Thymus (tissue), 11 donors: ENCODE measurements around the gene MRTFA. TPM values are rescaled to one million over a fixed set of nuclear protein-coding genes. Genes with fewer than 3 reads are reported as not detected.

ENCODE experiments used
- DNase-seq, 9 donors: peaks; one replicate each; pipeline ENCODE4 v3.0.0-alpha.2; 2013; ENCODE audit warnings: low spot score in 9 of 9, low read depth in 6 of 9, missing footprints in 1 of 9
- H3K27ac ChIP-seq, 2 donors: one replicate each; pipeline ENCODE4 v1.5.1; 2013; ENCODE audit warnings: control low read depth in 1 of 2, low read depth in 1 of 2, low read length in 1 of 2, mild to moderate bottlenecking in 1 of 2, moderate library complexity in 1 of 2
- H3K27me3 ChIP-seq, 2 donors: one replicate each; pipeline ENCODE4 v1.5.1; 2013; ENCODE audit warnings: low read length in 1 of 2; ENCODE audit not compliant: control insufficient read depth in 2 of 2, insufficient read depth in 1 of 2
- H3K36me3 ChIP-seq, 2 donors: one replicate each; pipeline ENCODE4 v1.5.1; 2013; ENCODE audit warnings: low read length in 1 of 2, mild to moderate bottlenecking in 1 of 2, moderate library complexity in 1 of 2; ENCODE audit not compliant: control insufficient read depth in 2 of 2, insufficient read depth in 2 of 2
- H3K4me1 ChIP-seq, 2 donors: one replicate each; pipeline ENCODE4 v1.5.1; 2013; ENCODE audit warnings: low read length in 2 of 2; ENCODE audit not compliant: control insufficient read depth in 2 of 2, insufficient read depth in 2 of 2
- H3K4me3 ChIP-seq, 2 donors: one replicate each; pipeline ENCODE4 v1.5.1; 2013; ENCODE audit warnings: low read length in 2 of 2, control low read depth in 1 of 2, mild to moderate bottlenecking in 1 of 2
- H3K9me3 ChIP-seq, 2 donors: one replicate each; pipeline ENCODE4 v1.5.1; 2013; ENCODE audit warnings: low read length in 1 of 2, mild to moderate bottlenecking in 1 of 2; ENCODE audit not compliant: control insufficient read depth in 2 of 2, insufficient read depth in 1 of 2
- WGBS: extraction: QIAGEN DNeasy Blood & Tissue Kit; methylation state at CpG from one replicate; pipeline ENCODE4 v1.1.7; 2013; 5-methylcytosine and 5-hydroxymethylcytosine counted together
- polyA plus RNA-seq: library from polyadenylated mRNA; stranded (reverse); fragments of 200-250 nt; gene quantifications from one replicate; pipeline ENCODE4 v1.2.3, GENCODE V29; 2013
- total RNA-seq: library from RNA; stranded (reverse); fragments of 120-200 nt; gene quantifications from one replicate; pipeline ENCODE4 v1.2.4, GENCODE V29; 2013
- donor health status: healthy.

The MRTFA gene
- total and polyA plus RNA-seq, 2 donors = 16.8 to 37.0 TPM

DNA sequence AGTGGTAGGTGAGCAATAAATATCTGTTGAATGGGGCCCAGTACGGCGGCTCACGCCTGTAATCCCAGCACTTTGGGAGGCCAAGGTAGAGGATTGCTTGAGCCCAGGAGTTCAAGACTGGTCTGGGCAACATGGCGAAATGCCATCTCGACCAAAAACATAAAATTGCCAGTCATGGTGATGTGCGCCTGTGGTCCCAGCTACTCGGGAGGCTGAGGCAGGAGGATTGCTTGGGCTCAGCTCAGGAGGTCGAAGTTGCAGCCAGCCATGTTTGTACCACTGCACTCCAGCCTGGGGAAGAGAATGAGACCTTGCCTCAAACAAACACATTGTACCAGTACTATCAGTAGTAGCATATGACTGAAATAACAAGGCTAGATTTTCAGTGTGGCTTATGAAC lies 262.0 kb downstream of the MRTFA start:
- Histone ChIP-seq H3K4me3 (no peak overlapping the region), H3K27ac (no peak overlapping the region), H3K4me1 (peaks cover 3 to 24% of the 10 kb centered on the region in 2 donors), H3K27me3 (no peaks in the 10 kb centered on the region), H3K36me3 (peaks cover 3 to 18% of the 10 kb centered on the region in 2 donors), H3K9me3 (no peaks in the 10 kb centered on the region)
- 99% methylated on average over 8 of the region's 8 CpGs for WGBS
- DNase-seq = no peak

DNA sequence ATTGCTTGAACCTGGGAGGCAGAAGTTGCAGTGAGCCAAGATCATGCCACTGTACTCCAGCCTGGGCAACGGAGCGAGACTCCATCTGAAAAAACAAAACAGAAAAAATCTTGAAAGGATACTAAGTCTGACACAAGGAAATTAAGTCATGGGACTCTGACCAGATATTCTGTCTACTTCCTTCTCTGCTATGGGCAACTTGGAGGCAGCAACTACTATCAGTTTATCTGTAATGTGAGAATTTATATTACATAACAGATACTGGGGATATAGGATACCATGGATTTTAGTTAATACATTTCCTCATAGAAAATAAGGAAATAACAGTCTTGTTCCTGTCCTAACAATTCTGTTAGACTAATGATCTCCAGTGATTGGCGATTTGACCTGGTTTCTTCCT lies 267.7 kb downstream of the MRTFA start:
- H3K27ac ChIP-seq = no peak overlapping the region
- DNase-seq = no peak
- no peak overlapping the region for H3K4me3 ChIP-seq
- WGBS = 97% methylated on average over 3 of the region's 3 CpGs
- peaks cover 36 to 65% of the 10 kb centered on the region in 2 donors for H3K36me3 ChIP-seq
- H3K4me1 ChIP-seq = peaks cover 3 to 18% of the 10 kb centered on the region in 2 donors
- no peaks in the 10 kb centered on the region for H3K27me3 ChIP-seq
- no peaks in the 10 kb centered on the region for H3K9me3 ChIP-seq

- Histone ChIP-seq H3K36me3 (peaks cover 36 to 67% of the 10 kb centered on the region in 2 donors), H3K27me3 (no peaks in the 10 kb centered on the region), H3K27ac (no peak overlapping the region), H3K9me3 (no peaks in the 10 kb centered on the region), H3K4me1 (peaks cover 3 to 18% of the 10 kb centered on the region in 2 donors), H3K4me3 (no peak overlapping the region)
- 97% methylated on average over 6 of the region's 6 CpGs for WGBS
- DNase-seq = no peak
Observed at GRCh38 chr22:40368016-40368415, 268.5 kb downstream of the MRTFA start.

GRCh38 chr22:40367342-40367741 lies 269.2 kb downstream of the MRTFA start:
- Histone ChIP-seq H3K36me3 (peaks cover 41 to 67% of the 10 kb centered on the region in 2 donors), H3K9me3 (no peaks in the 10 kb centered on the region), H3K4me3 (no peak overlapping the region), H3K27ac (no peak overlapping the region), H3K4me1 (peaks cover 1 to 15% of the 10 kb centered on the region in 2 donors), H3K27me3 (no peaks in the 10 kb centered on the region)
- DNase-seq = no peak
- 97% methylated on average over 6 of the region's 6 CpGs for WGBS

GRCh38 chr22:40366068-40366467 lies 270.5 kb downstream of the MRTFA start:
- Histone ChIP-seq H3K4me1 (peaks cover 0 to 5% of the 10 kb centered on the region in 2 donors), H3K4me3 (no peak overlapping the region), H3K27ac (no peak overlapping the region), H3K9me3 (no peaks in the 10 kb centered on the region), H3K36me3 (peaks cover 53 to 78% of the 10 kb centered on the region in 2 donors), H3K27me3 (no peaks in the 10 kb centered on the region)
- WGBS = 98% methylated on average over 2 of the region's 2 CpGs
- no peak for DNase-seq

DNA sequence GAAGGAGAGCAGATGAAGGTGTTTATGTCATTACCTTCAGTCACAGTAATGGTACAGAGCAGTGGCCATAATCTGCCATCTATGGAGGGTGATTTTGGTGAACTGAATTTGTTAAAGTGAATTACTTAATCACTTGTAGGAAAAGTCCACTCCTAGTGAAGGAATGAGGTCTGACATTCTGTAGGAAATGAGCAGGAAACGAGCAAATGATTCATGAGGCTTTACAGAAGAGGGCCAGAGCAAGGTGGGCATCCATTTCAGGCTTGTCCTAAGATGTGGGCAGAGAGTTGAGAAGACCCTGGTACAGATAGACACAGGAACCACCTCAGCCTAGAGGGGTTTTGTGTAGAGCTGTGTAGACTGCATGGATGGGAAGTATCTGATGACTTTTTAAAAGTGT lies 272.1 kb downstream of the MRTFA start:
- no peaks in the 10 kb centered on the region for H3K27me3 ChIP-seq
- H3K4me3 ChIP-seq = no peak overlapping the region
- WGBS = 94% methylated on average over 1 of the region's 1 CpG
- no peaks in the 10 kb centered on the region for H3K4me1 ChIP-seq
- no peaks in the 10 kb centered on the region for H3K9me3 ChIP-seq
- peaks cover 69 to 95% of the 10 kb centered on the region in 2 donors for H3K36me3 ChIP-seq
- DNase-seq = no peak
- no peak overlapping the region for H3K27ac ChIP-seq

- Histone ChIP-seq H3K4me3 (no peak overlapping the region), H3K27ac (no peak overlapping the region), H3K4me1 (no peaks in the 10 kb centered on the region), H3K36me3 (peaks cover 73 to 99% of the 10 kb centered on the region in 2 donors), H3K27me3 (no peaks in the 10 kb centered on the region), H3K9me3 (no peaks in the 10 kb centered on the region)
- no peak for DNase-seq
- WGBS = 98% methylated on average over 3 of the region's 3 CpGs
Observed at GRCh38 chr22:40363059-40363458, 273.5 kb downstream of the MRTFA start.

DNA sequence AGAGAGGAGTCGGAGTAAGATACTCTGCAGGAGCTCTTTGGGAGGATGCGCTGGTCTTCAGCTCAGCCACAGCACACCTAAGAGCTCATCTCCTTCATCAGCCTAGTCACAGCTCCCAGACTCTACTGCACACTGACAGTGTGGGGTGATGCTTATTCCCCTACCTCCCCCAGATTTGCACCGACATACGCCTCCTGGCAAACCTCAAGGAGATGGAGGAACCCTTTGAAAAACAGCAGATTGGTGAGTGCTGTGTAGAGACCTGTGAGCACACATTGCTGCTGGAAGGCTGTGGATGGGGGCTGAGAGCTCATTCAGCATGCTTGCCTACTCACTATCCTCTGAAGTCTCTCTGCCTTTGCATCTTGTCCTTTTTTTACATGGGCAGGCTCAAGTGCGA lies 275.4 kb downstream of the MRTFA start:
- H3K36me3 ChIP-seq = peaks cover 75 to 93% of the 10 kb centered on the region in 2 donors
- no peak overlapping the region for H3K4me3 ChIP-seq
- WGBS = 99% methylated on average over 5 of the region's 5 CpGs
- no peaks in the 10 kb centered on the region for H3K27me3 ChIP-seq
- DNase-seq = no peak
- H3K4me1 ChIP-seq = no peaks in the 10 kb centered on the region
- no peak overlapping the region for H3K27ac ChIP-seq
- no peaks in the 10 kb centered on the region for H3K9me3 ChIP-seq
